H9 (cell line): ENCODE results near the gene CAMK1G. TPM values are rescaled to one million over a fixed set of nuclear protein-coding genes. Genes with fewer than 3 reads are reported as not detected.

Experiments used
- DNase-seq: peaks from one replicate; pipeline ENCODE4 v3.0.0-alpha.2; 2017
- H2AFZ ChIP-seq: one replicate; pipeline ENCODE4 v1.6.1; 2013; ENCODE audit warnings: mild to moderate bottlenecking, low read length, control low read depth, moderate library complexity
- H2AK5ac ChIP-seq: 2 replicates; pipeline ENCODE4 v1.6.1; 2013; ENCODE audit warnings: low read length, control low read depth, mixed read lengths; ENCODE audit not compliant: insufficient read length
- H2BK120ac ChIP-seq: one replicate; pipeline ENCODE4 v1.6.1; 2013; ENCODE audit warnings: low read depth, mild to moderate bottlenecking, low read length, control low read depth, inconsistent platforms; ENCODE audit not compliant: poor library complexity, severe bottlenecking
- H2BK12ac ChIP-seq: 2 replicates; pipeline ENCODE4 v1.6.1; 2013; ENCODE audit warnings: low read length, control low read depth, mixed read lengths, low read depth; ENCODE audit not compliant: insufficient read length
- H2BK15ac ChIP-seq: 2 replicates; pipeline ENCODE4 v1.6.1; 2013; ENCODE audit warnings: low read depth, low read length, control low read depth
- H2BK20ac ChIP-seq: one replicate; pipeline ENCODE4 v1.6.1; 2013; ENCODE audit warnings: low read depth, mild to moderate bottlenecking, low read length, control low read depth, inconsistent platforms; ENCODE audit not compliant: poor library complexity, severe bottlenecking
- H2BK5ac ChIP-seq: 2 replicates; pipeline ENCODE4 v1.6.1; 2013; ENCODE audit warnings: low read length, control low read depth, mixed read lengths; ENCODE audit not compliant: insufficient read length
- H3K14ac ChIP-seq: 2 replicates; pipeline ENCODE4 v1.6.1; 2013; ENCODE audit warnings: low read length, control low read depth; ENCODE audit not compliant: insufficient read depth
- H3K18ac ChIP-seq: 2 replicates; pipeline ENCODE4 v1.6.1; 2013; ENCODE audit warnings: low read depth, mild to moderate bottlenecking, mixed read lengths, low read length, control low read depth; ENCODE audit not compliant: insufficient read length
- H3K23ac ChIP-seq: 2 replicates; pipeline ENCODE4 v1.6.1; 2013; ENCODE audit warnings: low read length, control low read depth, mixed read lengths, low read depth; ENCODE audit not compliant: insufficient read length
- H3K23me2 ChIP-seq: 2 replicates; pipeline ENCODE4 v1.6.1; 2013; ENCODE audit warnings: low read depth, mild to moderate bottlenecking, mixed read lengths, low read length, control low read depth; ENCODE audit not compliant: insufficient read length, poor library complexity, severe bottlenecking
- H3K27ac ChIP-seq: 2 replicates; pipeline ENCODE4 v1.5.1; 2013; ENCODE audit warnings: low read length, control low read depth, mixed read lengths, low read depth; ENCODE audit not compliant: insufficient read length
- H3K27me3 ChIP-seq: 2 replicates; pipeline ENCODE4 v1.6.1; 2013; ENCODE audit warnings: low read length, control low read depth, inconsistent platforms; ENCODE audit not compliant: insufficient read depth
- H3K4ac ChIP-seq: 2 replicates; pipeline ENCODE4 v1.6.1; 2013; ENCODE audit warnings: low read depth, mild to moderate bottlenecking, control low read depth, inconsistent platforms, low read length, moderate library complexity
- H3K4me1 ChIP-seq: 2 replicates; pipeline ENCODE4 v1.6.1; 2013; ENCODE audit warnings: low read length, control low read depth, inconsistent platforms; ENCODE audit not compliant: insufficient read depth
- H3K4me2 ChIP-seq: 2 replicates; pipeline ENCODE4 v1.6.1; 2013; ENCODE audit warnings: low read length, control low read depth, mixed read lengths; ENCODE audit not compliant: insufficient read length, insufficient read depth
- H3K56ac ChIP-seq: 2 replicates; pipeline ENCODE4 v1.6.1; 2013; ENCODE audit warnings: low read depth, mild to moderate bottlenecking, mixed read lengths, low read length, control low read depth; ENCODE audit not compliant: insufficient read length
- H3K79me1 ChIP-seq: 2 replicates; pipeline ENCODE4 v1.6.1; 2013; ENCODE audit warnings: low read depth, mild to moderate bottlenecking, moderate library complexity, low read length, control low read depth, inconsistent platforms; ENCODE audit not compliant: insufficient read depth, poor library complexity, severe bottlenecking
- H3K79me2 ChIP-seq: 2 replicates; pipeline ENCODE4 v1.6.1; 2013; ENCODE audit warnings: low read length, control low read depth, inconsistent platforms; ENCODE audit not compliant: insufficient read depth
- H3K9ac ChIP-seq: 2 replicates; pipeline ENCODE4 v1.6.1; 2013; ENCODE audit warnings: low read length, control low read depth, mixed read lengths; ENCODE audit not compliant: insufficient read length; ENCODE audit errors: extremely low read depth
- H3K9me3 ChIP-seq: one replicate; pipeline ENCODE4 v1.6.1; 2013; ENCODE audit warnings: low read depth, low read length, inconsistent platforms; ENCODE audit not compliant: control insufficient read depth
- H3T11ph ChIP-seq: one replicate; pipeline ENCODE4 v1.6.1; 2013; ENCODE audit warnings: mild to moderate bottlenecking, low read length, control low read depth, inconsistent platforms
- H4K20me1 ChIP-seq: one replicate; pipeline ENCODE4 v1.6.1; 2013; ENCODE audit not compliant: control insufficient read depth, insufficient read length, insufficient read depth
- H4K5ac ChIP-seq: 2 replicates; pipeline ENCODE4 v1.6.1; 2013; ENCODE audit warnings: low read depth, mild to moderate bottlenecking, mixed read lengths, low read length, control low read depth; ENCODE audit not compliant: insufficient read length
- H4K8ac ChIP-seq: replicated peaks from 2 replicates; pipeline ENCODE4 v1.6.1; 2013; ENCODE audit warnings: low read length, control low read depth, mixed read lengths, low read depth; ENCODE audit not compliant: insufficient read length
- H4K91ac ChIP-seq: 2 replicates; pipeline ENCODE4 v1.6.1; 2013; ENCODE audit warnings: low read depth, mild to moderate bottlenecking, moderate library complexity, mixed read lengths, low read length, control low read depth; ENCODE audit not compliant: insufficient read length
- H3K27ac Mint-ChIP-seq, 3 experiments: 2 replicates in 2 of 3; 3 replicates in 1 of 3; pipeline ENCODE4 v1.8.0; 2020 to 2021; ENCODE audit warnings: mixed read lengths in 3 of 3, mild to moderate bottlenecking in 1 of 3, moderate library complexity in 1 of 3
- H3K27me3 Mint-ChIP-seq: 2 replicates; pipeline ENCODE4 v1.8.0; 2021; ENCODE audit warnings: low read depth, mild to moderate bottlenecking, moderate library complexity, mixed read lengths
- H3K36me3 Mint-ChIP-seq, 3 experiments: 2 replicates in 2 of 3; 3 replicates in 1 of 3; pipeline ENCODE4 v1.8.0; 2020 to 2021; ENCODE audit warnings: low read depth in 3 of 3, mixed read lengths in 3 of 3; ENCODE audit not compliant: insufficient read depth in 1 of 3
- H3K4me1 Mint-ChIP-seq, 2 experiments: 2 replicates each; pipeline ENCODE4 v1.8.0; 2020; ENCODE audit warnings: mixed read lengths in 2 of 2
- H3K4me3 Mint-ChIP-seq, 2 experiments: 2 replicates in 1 of 2; 3 replicates in 1 of 2; pipeline ENCODE4 v1.8.0; 2020 to 2021; ENCODE audit warnings: mild to moderate bottlenecking in 2 of 2, mixed read lengths in 2 of 2, moderate library complexity in 1 of 2
- H3K9me3 Mint-ChIP-seq, 2 experiments: 2 replicates in 1 of 2; 3 replicates in 1 of 2; pipeline ENCODE4 v1.8.0; 2020; ENCODE audit warnings: mild to moderate bottlenecking in 2 of 2, mixed read lengths in 2 of 2, moderate library complexity in 1 of 2
- WGBS: extraction: QIAGEN DNeasy Blood & Tissue Kit; methylation state at CpG from one replicate; pipeline ENCODE4 v1.1.7; 2013; ENCODE audit warnings: missing lambda C conversion rate, low lambda C conversion rate, mixed read lengths; ENCODE audit not compliant: insufficient read length; ENCODE audit errors: extremely low coverage; 5-methylcytosine and 5-hydroxymethylcytosine counted together
- total RNA-seq: library from RNA; stranded (reverse); gene quantifications from 2 replicates; pipeline ENCODE4 v1.2.1, GENCODE V29; 2021
- TF ChIP-seq, protein P1 (sequence below): fragments of 200-600 bp; sonication (generic); conservative IDR thresholded peaks from 3 replicates; pipeline ENCODE4 v1.8.0; 2021; ENCODE audit warnings: antibody characterized with exemption, mild to moderate bottlenecking

The CAMK1G gene
- total RNA-seq, 1 experiment from 2014 or later = 0.28 TPM

DNA sequence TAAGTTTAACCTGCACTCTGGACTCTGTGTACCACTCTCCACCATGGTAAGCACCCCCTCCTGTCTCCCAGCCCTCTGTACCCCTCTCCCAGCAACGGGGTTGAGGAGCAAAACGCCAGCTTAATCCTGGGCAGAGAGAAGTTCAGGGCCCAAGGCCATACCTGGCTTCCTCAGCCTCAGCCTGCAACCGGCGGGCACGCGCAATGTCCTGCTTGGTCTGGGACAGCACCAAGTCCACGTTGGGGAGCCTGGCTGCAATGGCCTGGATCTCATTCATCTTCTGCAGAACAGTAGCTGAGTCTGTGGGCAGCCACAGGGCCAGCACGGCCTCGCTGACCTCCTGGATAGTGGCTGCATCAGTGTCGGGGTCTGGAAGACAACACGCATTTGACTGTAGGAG lies 34.8 kb downstream of the CAMK1G start:
- Histone ChIP-seq H2BK120ac (no peak overlapping the region), H3K23ac (no peak overlapping the region), H4K5ac (no peak overlapping the region), H4K20me1 (no peaks in the 10 kb centered on the region), H3K56ac (no peak overlapping the region), H3T11ph (no peak overlapping the region), H4K91ac (no peak overlapping the region), H2BK12ac (no peak overlapping the region), H3K79me2 (no peaks in the 10 kb centered on the region), H3K9me3 (no peaks in the 10 kb centered on the region), H3K14ac (no peak overlapping the region), H2BK5ac (no peak overlapping the region), H3K4me2 (no peak overlapping the region), H2AK5ac (no peak overlapping the region), H3K27ac (no peak overlapping the region), H3K4me1 (no peaks in the 10 kb centered on the region), H3K23me2 (no peaks in the 10 kb centered on the region), H3K4ac (no peak overlapping the region), H3K9ac (no peak overlapping the region), H3K18ac (peak overlapping the region; percentile 8), H2BK20ac (no peak overlapping the region), H3K79me1 (no peaks in the 10 kb centered on the region), H2BK15ac (no peak overlapping the region), H4K8ac (no peak overlapping the region), H2AFZ (no peak overlapping the region), H3K27me3 (no peaks in the 10 kb centered on the region)
- Mint-ChIP-seq H3K9me3 (no peaks in the 10 kb centered on the region; a peak in 1 of 5 replicates), H3K36me3 (no peaks in the 10 kb centered on the region; a peak in 3 of 7 replicates), H3K27me3 (peaks cover 6% of the 10 kb centered on the region), H3K4me3 (no peak overlapping the region), H3K27ac (no peak overlapping the region), H3K4me1 (peaks cover 6 to 10% of the 10 kb centered on the region in 2 experiments)
- WGBS = no CpG with 5 or more reads among the region's 11 CpGs
- TF ChIP-seq, protein P1, sequence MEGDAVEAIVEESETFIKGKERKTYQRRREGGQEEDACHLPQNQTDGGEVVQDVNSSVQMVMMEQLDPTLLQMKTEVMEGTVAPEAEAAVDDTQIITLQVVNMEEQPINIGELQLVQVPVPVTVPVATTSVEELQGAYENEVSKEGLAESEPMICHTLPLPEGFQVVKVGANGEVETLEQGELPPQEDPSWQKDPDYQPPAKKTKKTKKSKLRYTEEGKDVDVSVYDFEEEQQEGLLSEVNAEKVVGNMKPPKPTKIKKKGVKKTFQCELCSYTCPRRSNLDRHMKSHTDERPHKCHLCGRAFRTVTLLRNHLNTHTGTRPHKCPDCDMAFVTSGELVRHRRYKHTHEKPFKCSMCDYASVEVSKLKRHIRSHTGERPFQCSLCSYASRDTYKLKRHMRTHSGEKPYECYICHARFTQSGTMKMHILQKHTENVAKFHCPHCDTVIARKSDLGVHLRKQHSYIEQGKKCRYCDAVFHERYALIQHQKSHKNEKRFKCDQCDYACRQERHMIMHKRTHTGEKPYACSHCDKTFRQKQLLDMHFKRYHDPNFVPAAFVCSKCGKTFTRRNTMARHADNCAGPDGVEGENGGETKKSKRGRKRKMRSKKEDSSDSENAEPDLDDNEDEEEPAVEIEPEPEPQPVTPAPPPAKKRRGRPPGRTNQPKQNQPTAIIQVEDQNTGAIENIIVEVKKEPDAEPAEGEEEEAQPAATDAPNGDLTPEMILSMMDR = no peak
- DNase-seq = no peak
